Esophagus squamous epithelium (tissue), 5 donors: ENCODE results near the gene CENPU. TPM values are rescaled to one million over a fixed set of nuclear protein-coding genes. Genes with fewer than 3 reads are reported as not detected.

Source experiments
- DNase-seq: peaks from one replicate; lab custom pipeline; 2025; lab: John Stamatoyannopoulos, UW
- H3K27ac ChIP-seq, 4 donors: fragments of 200-600 bp; sonication (generic); one replicate each; pipeline ENCODE4 v1.5.1; 2016 to 2019; ENCODE audit warnings: mild to moderate bottlenecking in 1 of 4
- H3K27me3 ChIP-seq, 4 donors: fragments of 200-600 bp; sonication (generic); 1 replicate in 3 of 4; 2 replicates in 1 of 4; pipeline versions ENCODE4 v1.5.1 to v1.6.0; 2017 to 2021; ENCODE audit warnings: antibody characterized with exemption in 1 of 4
- H3K36me3 ChIP-seq, 3 donors: fragments of 200-600 bp; sonication (generic); one replicate each; pipeline ENCODE4 v1.5.1; 2016 to 2019
- H3K4me1 ChIP-seq, 3 donors: fragments of 200-600 bp; sonication (generic); one replicate each; pipeline ENCODE4 v1.5.1; 2017 to 2019
- H3K4me3 ChIP-seq, 4 donors: fragments of 200-600 bp; sonication (generic); 1 replicate in 3 of 4; 2 replicates in 1 of 4; pipeline ENCODE4 v1.5.1; 2016 to 2019; ENCODE audit warnings: mild to moderate bottlenecking in 2 of 4, moderate library complexity in 1 of 4
- H3K9me3 ChIP-seq, 3 donors: fragments of 200-600 bp; sonication (generic); one replicate each; pipeline ENCODE4 v1.5.1; 2016 to 2019
- CTCF ChIP-seq, 6 experiments: fragments of 450-650 bp in 4 of 6; fragments of 200-600 bp in 2 of 6; sonication (generic) in 2 of 6; IDR thresholded peaks; one replicate each; pipeline ENCODE4 v1.5.1; 2016 to 2019; ENCODE audit warnings: antibody characterized with exemption in 6 of 6, mild to moderate bottlenecking in 4 of 6, moderate library complexity in 4 of 6
- POLR2A ChIP-seq, 4 donors: fragments of 450-650 bp; IDR thresholded peaks; one replicate each; pipeline ENCODE4 v1.6.1; 2017; ENCODE audit warnings: antibody characterized with exemption in 4 of 4, mild to moderate bottlenecking in 4 of 4, moderate library complexity in 3 of 4
- WGBS, 2 donors: methylation state at CpG; one replicate each; pipeline ENCODE4 v1.1.5; 2018; 5-methylcytosine and 5-hydroxymethylcytosine counted together
- intact Hi-C: fragments of 100-400 bp; cut with DNase I; formaldehyde crosslinking; loops from one replicate; pipeline ENCODE4 v1.15.0; 2022
- total RNA-seq, 4 donors: library from RNA; depleted of rRNA; stranded (reverse); fragments of >200 nt; gene quantifications; one replicate each; pipeline ENCODE4 v1.1.0, GENCODE V29; 2016
- donor health status: DM: yes; HTN: yes; CAD: no.

CENPU gene
- total RNA-seq, 4 donors from 2014 or later: 4.8 to 34.6 (median 18.1) TPM

DNA sequence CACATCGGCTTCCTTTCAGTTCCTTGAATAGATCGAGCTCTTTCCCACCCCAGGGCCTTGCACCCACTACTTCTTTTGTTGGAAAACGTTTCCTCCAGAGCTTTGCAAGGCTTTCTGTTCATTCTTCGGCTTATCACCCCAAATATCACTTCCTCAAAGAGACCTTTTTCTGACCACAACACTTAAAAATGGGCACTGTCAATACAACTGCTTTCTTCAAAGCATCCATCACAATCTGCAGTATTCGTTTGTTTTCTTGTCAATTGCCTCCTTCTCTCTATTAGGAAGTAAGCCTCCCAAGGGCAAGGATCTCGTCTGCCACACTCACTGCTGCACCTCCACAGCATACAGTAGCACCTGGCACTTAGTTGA is 17.7 kb upstream of the CENPU start:
- intact Hi-C loops: no loop called here
- Histone ChIP-seq H3K36me3 (peaks cover 0 to 15% (median 2%) of the 10 kb centered on the region in 3 donors), H3K4me1 (peaks cover 25 to 53% (median 29%) of the 10 kb centered on the region in 3 donors), H3K27ac (no peak overlapping the region), H3K9me3 (no peaks in the 10 kb centered on the region), H3K4me3 (no peak overlapping the region), H3K27me3 (no peaks in the 10 kb centered on the region)
- whole genome bisulfite sequencing, 2 donors: 62 to 67% methylated on average over 6 of the region's 6 CpGs
- no peak for DNase-seq
- no peak for TF ChIP-seq CTCF (IDR thresholded peaks at IDR 0.05)
- TF ChIP-seq POLR2A (IDR thresholded peaks at IDR 0.05): no peak

- H3K36me3 ChIP-seq: peaks cover 0 to 10% (median 0%) of the 10 kb centered on the region in 3 donors
- H3K4me1 ChIP-seq: peaks cover 30 to 55% (median 34%) of the 10 kb centered on the region in 3 donors
- intact Hi-C loops: no loop called here
- WGBS, 2 donors: 81 to 84% methylated on average over 8 of the region's 8 CpGs
- TF ChIP-seq POLR2A (IDR thresholded peaks at IDR 0.05): no peak
- no peak for TF ChIP-seq CTCF (IDR thresholded peaks at IDR 0.05)
- DNase-seq: no peak
- H3K4me3 ChIP-seq: no peak overlapping the region
- H3K27ac ChIP-seq: peak overlapping the region in 1 of 4 donors; percentile 90
- no peaks in the 10 kb centered on the region for H3K27me3 ChIP-seq
- H3K9me3 ChIP-seq: no peaks in the 10 kb centered on the region
Observed at GRCh38 chr4:184750926-184751584, 17.2 kb upstream of the CENPU start.

- Histone ChIP-seq H3K4me1 (peaks cover 34 to 48% (median 35%) of the 10 kb centered on the region in 3 donors), H3K4me3 (no peak overlapping the region), H3K9me3 (no peaks in the 10 kb centered on the region), H3K27me3 (no peaks in the 10 kb centered on the region), H3K36me3 (no peaks in the 10 kb centered on the region), H3K27ac (peak overlapping the region; percentile 84 to 95 (median 89))
- DNase-seq: no peak
- intact Hi-C loops: loop anchor here (10.0 kb wide), 2 partner anchors 103 to 237 kb away; partner anchors contain the start of genes CASP3 and PRIMPOL
- TF ChIP-seq POLR2A (IDR thresholded peaks at IDR 0.05): no peak
- no peak for TF ChIP-seq CTCF (IDR thresholded peaks at IDR 0.05)
- WGBS, 2 donors: 38 to 54% methylated on average over 5 to 6 of the region's 8 CpGs
Observed at GRCh38 chr4:184748251-184748652, 14.4 kb upstream of the CENPU start.

GRCh38 chr4:184747034-184747830 is 13.3 kb upstream of the CENPU start:
- peaks cover 34 to 48% (median 35%) of the 10 kb centered on the region in 3 donors for H3K4me1 ChIP-seq
- no peak for TF ChIP-seq POLR2A (IDR thresholded peaks at IDR 0.05)
- WGBS, 2 donors: 71 to 72% methylated on average over 2 to 3 of the region's 4 CpGs
- H3K27me3 ChIP-seq: no peaks in the 10 kb centered on the region
- intact Hi-C loops: loop anchor here (10.0 kb wide), 2 partner anchors 102 to 238 kb away; partner anchors contain the start of genes CASP3 and PRIMPOL
- H3K36me3 ChIP-seq: no peaks in the 10 kb centered on the region
- H3K4me3 ChIP-seq: no peak overlapping the region
- no peaks in the 10 kb centered on the region for H3K9me3 ChIP-seq
- H3K27ac ChIP-seq: peak overlapping the region; percentile 84 to 95 (median 89)
- no peak for DNase-seq

DNA sequence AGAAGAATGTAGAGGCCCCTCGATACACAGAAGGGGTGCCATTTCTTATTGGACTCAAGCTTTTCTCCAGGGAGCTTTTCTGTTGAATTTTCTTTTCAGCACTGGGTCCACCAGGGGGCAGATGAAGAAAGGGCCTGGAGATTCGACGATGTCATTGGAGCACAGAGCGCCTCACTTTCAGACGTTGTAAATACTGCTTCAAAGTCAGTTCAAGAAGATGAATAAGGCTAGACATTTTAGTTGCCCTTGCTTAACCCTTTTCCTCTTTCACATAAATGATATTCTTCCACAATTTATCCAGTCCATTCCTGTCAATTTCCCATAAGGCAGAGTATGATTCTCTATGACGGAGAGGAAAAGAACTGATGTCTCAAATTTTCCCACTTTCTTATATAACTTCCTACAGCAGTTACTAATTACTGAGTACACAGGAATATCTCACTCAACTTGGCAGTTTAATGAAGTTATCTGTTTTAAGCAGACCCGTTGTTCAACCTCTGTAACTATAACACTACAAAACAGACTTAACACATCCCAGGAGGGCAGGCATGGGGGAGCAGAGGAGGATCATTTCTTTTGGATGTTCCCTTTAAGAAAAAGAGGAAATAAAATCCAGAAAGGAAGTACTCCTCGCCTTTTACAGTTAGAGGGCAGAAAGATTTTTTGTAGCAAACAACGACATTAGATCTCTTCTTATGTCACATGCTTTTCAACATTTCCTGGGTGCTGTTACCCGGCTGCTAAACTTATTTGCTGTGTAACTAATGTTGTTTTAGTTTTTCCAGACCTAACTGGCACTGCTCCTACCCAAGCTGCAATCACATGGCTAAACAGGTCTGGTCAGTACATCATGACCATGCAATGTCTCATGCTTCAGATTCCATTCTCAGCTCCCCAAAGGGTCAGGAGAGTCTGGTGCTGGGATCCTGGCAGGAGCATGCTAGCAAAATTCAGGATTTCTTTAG is 12.2 kb upstream of the CENPU start:
- no peak for DNase-seq
- peak overlapping the region in 1 of 4 donors; percentile 34 for H3K4me3 ChIP-seq
- TF ChIP-seq CTCF (IDR thresholded peaks at IDR 0.05) (peak; percentile 49 to 84 (median 80)), POLR2A (IDR thresholded peaks at IDR 0.05) (no peak)

More for the DNA sequence above, 12.2 kb upstream of the CENPU start:
- intact Hi-C loops: loop anchor here (10.0 kb wide), 2 partner anchors 101 to 239 kb away; partner anchors contain the start of genes CASP3 and PRIMPOL
- H3K36me3 ChIP-seq: no peaks in the 10 kb centered on the region
- H3K27ac ChIP-seq: peak overlapping the region; percentile 84 to 95 (median 89)
- H3K9me3 ChIP-seq: no peaks in the 10 kb centered on the region
- no peaks in the 10 kb centered on the region for H3K27me3 ChIP-seq
- H3K4me1 ChIP-seq: peaks cover 34 to 48% (median 35%) of the 10 kb centered on the region in 3 donors
- 8 to 10% methylated on average over 10 of the region's 10 CpGs for WGBS, 2 donors
